Astrocyte of the spinal cord (primary cell): ENCODE measurements around the gene TAF6.

ENCODE experiments used
- DNase-seq: peaks from one replicate; pipeline ENCODE4 v3.0.0; 2011; ENCODE audit warnings: low read depth, low spot score
- H3K4me3 ChIP-seq: 2 replicates; pipeline ENCODE4 v1.5.1; 2011; ENCODE audit warnings: low read depth, mild to moderate bottlenecking, low read length, moderate library complexity
- in situ Hi-C: cut with HindIII; loops from 2 replicates; pipeline ENCODE4 v1.10.0; 2017; ENCODE audit warnings: low sequenced_read_pairs
- TF ChIP-seq, protein P1 (sequence below): IDR thresholded peaks from 2 replicates; pipeline ENCODE4 v1.5.1; 2012; ENCODE audit warnings: low read depth, mild to moderate bottlenecking, low read length, inconsistent platforms

The TAF6 gene

DNA sequence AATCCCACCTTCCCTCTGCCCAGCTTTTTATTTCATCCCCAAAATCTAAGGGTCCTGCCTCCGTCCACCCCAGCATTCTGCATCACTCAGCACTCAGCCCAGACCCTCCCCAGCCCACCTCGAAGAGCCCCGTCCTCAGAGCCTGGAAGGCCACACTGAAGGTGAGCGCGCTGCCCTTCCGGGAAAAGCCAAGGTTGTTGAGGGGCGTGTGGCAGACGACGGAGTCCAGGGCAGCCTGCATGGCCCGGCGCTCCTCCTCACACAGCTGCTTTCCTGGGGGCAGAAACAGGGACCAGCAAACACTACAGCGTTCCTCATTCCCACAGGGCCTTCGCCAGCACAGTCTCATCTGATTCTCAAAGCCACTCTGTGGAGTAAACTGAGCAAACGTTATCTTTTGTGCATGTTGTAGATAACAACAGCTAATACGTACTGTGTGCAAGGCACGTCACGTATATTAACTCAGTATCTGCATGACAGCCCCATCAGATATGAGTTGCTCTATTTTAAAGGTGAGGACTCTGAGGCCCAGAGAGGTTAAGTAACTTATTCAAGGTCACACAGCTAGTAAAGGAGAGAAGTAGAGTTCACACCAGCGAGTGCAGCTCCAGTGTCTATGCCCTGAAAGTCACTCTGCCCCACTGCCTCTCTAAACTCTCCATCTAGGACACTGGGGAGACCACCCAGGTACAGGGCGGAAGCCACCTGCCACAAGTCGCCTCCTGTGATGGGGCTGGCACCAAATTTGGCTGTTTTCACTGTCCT, 36.6 kb upstream of the TAF6 start:
- in situ Hi-C loops = no loop called here
- TF ChIP-seq, protein P1, sequence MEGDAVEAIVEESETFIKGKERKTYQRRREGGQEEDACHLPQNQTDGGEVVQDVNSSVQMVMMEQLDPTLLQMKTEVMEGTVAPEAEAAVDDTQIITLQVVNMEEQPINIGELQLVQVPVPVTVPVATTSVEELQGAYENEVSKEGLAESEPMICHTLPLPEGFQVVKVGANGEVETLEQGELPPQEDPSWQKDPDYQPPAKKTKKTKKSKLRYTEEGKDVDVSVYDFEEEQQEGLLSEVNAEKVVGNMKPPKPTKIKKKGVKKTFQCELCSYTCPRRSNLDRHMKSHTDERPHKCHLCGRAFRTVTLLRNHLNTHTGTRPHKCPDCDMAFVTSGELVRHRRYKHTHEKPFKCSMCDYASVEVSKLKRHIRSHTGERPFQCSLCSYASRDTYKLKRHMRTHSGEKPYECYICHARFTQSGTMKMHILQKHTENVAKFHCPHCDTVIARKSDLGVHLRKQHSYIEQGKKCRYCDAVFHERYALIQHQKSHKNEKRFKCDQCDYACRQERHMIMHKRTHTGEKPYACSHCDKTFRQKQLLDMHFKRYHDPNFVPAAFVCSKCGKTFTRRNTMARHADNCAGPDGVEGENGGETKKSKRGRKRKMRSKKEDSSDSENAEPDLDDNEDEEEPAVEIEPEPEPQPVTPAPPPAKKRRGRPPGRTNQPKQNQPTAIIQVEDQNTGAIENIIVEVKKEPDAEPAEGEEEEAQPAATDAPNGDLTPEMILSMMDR = no peak
- DNase-seq = no peak
- no peak overlapping the region for H3K4me3 ChIP-seq

DNA sequence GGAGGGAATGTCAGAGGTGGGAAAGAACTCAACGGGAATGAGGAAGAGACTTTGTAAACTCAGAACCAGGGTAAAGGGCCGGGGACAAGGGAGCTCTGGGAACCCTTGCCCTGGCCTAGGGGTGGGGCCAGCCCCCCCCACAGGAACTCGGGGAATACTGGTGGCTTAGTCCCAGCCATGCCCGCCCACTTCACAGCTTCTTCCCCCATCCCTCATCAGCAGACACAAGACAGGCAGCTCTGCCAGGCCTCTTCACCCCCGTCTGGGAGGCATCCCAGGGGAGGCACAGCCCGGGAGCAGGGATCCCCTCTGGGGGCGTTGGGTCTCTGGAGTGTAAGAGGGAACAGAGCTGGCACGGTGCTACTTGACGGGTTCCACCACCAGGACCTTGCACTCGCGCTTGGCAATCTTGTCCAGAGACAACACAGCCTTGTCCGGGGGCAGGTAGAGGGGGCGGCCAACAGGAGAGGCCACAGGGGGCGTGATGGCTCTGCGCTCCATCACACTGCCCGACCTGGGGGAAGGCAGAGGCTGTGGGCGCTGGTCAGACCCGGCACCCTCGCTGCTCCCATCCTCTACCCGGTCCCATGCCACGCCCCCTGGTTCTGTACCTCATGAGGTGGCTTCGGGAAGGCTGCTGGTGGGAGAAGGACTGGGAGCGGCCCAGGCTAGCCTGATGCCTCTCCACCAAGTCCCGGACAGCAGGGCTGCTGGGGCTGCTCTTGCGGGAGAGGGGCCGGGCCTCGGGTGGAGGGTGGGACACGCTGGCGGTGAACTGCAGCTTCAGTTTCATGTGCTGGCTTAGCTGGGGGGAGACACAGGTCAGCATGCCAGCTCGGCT, 35.7 kb upstream of the TAF6 start:
- in situ Hi-C loops = no loop called here
- TF ChIP-seq, protein P1 = no peak
- no peak for DNase-seq
- H3K4me3 ChIP-seq = no peak overlapping the region

DNA sequence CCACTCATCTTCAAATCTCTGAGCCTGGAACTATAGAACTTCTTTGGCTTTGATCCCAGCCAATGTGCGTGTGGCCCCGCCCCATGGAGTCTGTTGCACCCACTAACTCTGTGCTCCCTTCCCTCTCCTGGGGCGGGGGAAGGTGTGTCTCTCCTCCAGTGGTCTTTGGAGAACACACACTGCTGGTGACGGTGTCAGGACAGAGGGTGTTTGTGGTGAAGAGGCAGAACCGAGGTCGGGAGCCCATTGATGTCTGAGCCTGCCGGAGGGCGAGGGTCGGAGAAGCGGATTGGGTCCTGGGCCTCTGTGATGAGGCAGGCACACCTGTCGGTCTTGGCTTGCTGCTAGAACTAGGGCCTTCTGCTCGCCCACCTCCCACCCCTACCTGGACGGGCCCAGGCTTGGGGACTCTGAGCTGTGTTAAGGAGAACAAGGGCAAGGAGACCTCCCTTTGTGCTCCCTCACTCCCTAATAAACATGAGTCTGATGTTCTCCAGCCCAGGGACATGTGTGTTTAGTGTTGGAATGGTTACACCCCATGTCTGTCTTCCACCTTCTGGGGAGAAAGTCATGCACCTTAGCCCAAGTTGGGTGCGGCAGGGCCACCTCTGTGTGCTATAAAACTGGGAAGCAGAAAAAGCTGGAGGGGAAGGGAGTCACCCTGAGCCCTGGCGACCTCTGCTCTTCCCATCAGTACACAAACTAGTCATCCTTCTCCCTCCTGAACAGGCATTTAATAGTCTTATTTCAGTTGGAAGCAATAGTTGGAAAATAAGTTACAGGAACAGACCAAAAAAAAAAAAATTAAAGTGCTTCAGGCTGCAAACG, 34.8 kb upstream of the TAF6 start:
- no peak for DNase-seq
- in situ Hi-C loops = no loop called here
- TF ChIP-seq, protein P1 = no peak
- H3K4me3 ChIP-seq = no peak overlapping the region

DNA sequence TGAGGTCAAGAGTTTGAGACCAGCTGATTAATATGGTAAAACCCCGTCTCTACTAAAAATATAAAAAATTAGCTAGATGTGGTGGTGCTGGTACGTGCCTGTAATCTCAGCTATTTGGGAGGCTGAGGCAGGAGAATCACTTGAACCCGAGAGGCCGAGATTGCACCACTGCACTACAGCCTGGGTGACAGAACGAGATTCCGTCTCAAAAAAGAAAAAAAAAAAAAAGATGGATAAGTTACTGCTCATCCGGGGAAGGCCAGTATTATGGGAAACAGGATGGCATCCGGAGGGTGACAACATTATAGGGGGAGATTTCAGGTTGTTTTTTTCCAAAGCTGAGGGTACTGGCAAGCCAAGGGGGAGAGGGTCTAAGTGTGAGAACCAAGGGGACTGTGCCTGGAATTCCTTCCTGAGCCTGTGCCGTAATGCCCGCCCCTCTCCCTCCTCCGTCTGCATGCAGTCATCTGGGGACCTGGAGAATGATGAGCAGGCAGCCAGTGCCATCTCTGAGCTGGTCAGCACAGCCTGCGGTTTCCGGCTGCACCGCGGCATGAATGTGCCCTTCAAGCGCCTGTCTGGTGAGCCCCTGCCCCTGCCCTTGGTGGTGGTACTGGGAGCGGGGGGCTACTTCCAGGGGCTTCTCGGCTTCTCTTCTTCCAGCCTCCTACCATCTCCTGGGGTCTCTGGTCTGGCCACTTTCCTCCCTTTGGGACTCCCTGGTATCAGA, 33.9 kb upstream of the TAF6 start:
- in situ Hi-C loops = no loop called here
- H3K4me3 ChIP-seq = no peak overlapping the region
- no peak for DNase-seq
- TF ChIP-seq, protein P1 = no peak

DNA sequence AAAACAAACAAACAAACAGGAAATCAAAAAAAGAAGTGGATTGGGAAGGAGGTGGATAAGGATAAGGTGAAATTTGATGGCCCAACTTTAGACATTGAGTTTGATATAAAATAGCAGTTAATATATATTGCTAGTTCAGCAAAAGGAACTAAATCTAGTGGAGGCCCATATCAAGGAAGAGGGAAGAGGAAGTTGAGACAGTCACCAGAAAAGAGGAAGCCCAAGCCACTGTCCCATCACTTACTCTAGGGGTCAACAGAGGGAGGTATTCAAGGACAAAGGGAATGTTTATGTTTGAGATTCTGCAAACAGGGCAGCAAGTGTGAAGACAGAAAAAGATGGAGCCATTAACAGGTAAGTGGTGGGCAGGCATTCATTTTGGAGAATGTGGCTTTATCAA, 33.2 kb upstream of the TAF6 start:
- no peak for DNase-seq
- H3K4me3 ChIP-seq = no peak overlapping the region
- TF ChIP-seq, protein P1 = no peak
- in situ Hi-C loops = no loop called here
